H1 (cell line): ENCODE data around the gene VIPR2.

Experiments
- EGR1 ChIP-seq: IDR thresholded peaks from 2 replicates; pipeline ENCODE4 v1.6.1; 2011; ENCODE audit warnings: low read depth, low read length, borderline replicate concordance
- EP300 ChIP-seq, 2 experiments: IDR thresholded peaks; 1 replicate in 1 of 2; 2 replicates in 1 of 2; pipeline ENCODE4 v1.6.1; 2011 to 2012; ENCODE audit warnings: low read depth in 2 of 2, low read length in 2 of 2, mild to moderate bottlenecking in 2 of 2, borderline replicate concordance in 1 of 2, inconsistent platforms in 1 of 2, moderate library complexity in 1 of 2
- EZH2 ChIP-seq: fragments of 200-600 bp; sonication (generic); IDR thresholded peaks from 2 replicates; pipeline ENCODE4 v1.7.1; 2012; ENCODE audit warnings: low read depth, mild to moderate bottlenecking, moderate library complexity, low read length, inconsistent platforms; ENCODE audit not compliant: severe bottlenecking
- JUND ChIP-seq: IDR thresholded peaks from 2 replicates; pipeline ENCODE4 v1.6.1; 2011; ENCODE audit warnings: mild to moderate bottlenecking, improper control_type of control experiment, low read length
- POLR2A ChIP-seq, 2 experiments: IDR thresholded peaks; 1 replicate in 1 of 2; 2 replicates in 1 of 2; pipeline ENCODE4 v1.6.1; 2011; ENCODE audit warnings: low read depth in 2 of 2, low read length in 2 of 2, mild to moderate bottlenecking in 2 of 2; ENCODE audit errors: control extremely low read depth in 1 of 2
- POLR2AphosphoS5 ChIP-seq: IDR thresholded peaks from 2 replicates; pipeline ENCODE4 v1.6.1; 2011; ENCODE audit warnings: low read depth, low read length
- RXRA ChIP-seq: IDR thresholded peaks from 2 replicates; pipeline ENCODE4 v1.6.1; 2011; ENCODE audit warnings: low read depth, mild to moderate bottlenecking, low read length, moderate library complexity; ENCODE audit not compliant: insufficient read depth
- SAP30 ChIP-seq: fragments of 300-600 bp; sonication (generic); IDR thresholded peaks from 2 replicates; pipeline ENCODE4 v1.7.1; 2012; ENCODE audit warnings: low read length, moderate library complexity, mild to moderate bottlenecking, inconsistent platforms; ENCODE audit not compliant: insufficient read depth, insufficient replicate concordance
- TAF1 ChIP-seq: IDR thresholded peaks from 2 replicates; pipeline ENCODE4 v1.6.1; 2011; ENCODE audit warnings: mild to moderate bottlenecking, low read depth, low read length
- YY1 ChIP-seq: IDR thresholded peaks from 2 replicates; pipeline ENCODE4 v1.6.1; 2011; ENCODE audit warnings: low read depth, mild to moderate bottlenecking, low read length
- TF ChIP-seq, protein P1 (sequence below), 3 experiments: IDR thresholded peaks; 1 replicate in 2 of 3; 2 replicates in 1 of 3; pipeline versions ENCODE4 v1.5.1 to v1.6.1; 2011; ENCODE audit warnings: low read length in 3 of 3, mild to moderate bottlenecking in 3 of 3, inconsistent platforms in 2 of 3, low read depth in 1 of 3, moderate library complexity in 1 of 3; ENCODE audit not compliant: insufficient read depth in 1 of 3; ENCODE audit errors: control extremely low read depth in 1 of 3

GRCh38 chr7:159067576-159068487, 76.8 kb downstream of the VIPR2 start:
- TF ChIP-seq, protein P1, sequence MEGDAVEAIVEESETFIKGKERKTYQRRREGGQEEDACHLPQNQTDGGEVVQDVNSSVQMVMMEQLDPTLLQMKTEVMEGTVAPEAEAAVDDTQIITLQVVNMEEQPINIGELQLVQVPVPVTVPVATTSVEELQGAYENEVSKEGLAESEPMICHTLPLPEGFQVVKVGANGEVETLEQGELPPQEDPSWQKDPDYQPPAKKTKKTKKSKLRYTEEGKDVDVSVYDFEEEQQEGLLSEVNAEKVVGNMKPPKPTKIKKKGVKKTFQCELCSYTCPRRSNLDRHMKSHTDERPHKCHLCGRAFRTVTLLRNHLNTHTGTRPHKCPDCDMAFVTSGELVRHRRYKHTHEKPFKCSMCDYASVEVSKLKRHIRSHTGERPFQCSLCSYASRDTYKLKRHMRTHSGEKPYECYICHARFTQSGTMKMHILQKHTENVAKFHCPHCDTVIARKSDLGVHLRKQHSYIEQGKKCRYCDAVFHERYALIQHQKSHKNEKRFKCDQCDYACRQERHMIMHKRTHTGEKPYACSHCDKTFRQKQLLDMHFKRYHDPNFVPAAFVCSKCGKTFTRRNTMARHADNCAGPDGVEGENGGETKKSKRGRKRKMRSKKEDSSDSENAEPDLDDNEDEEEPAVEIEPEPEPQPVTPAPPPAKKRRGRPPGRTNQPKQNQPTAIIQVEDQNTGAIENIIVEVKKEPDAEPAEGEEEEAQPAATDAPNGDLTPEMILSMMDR (IDR thresholded peaks at IDR 0.05; ENCODE audit: control extremely low read depth in 1 of 3, insufficient read depth in 1 of 3, low read depth in 1 of 3, low read length in 3 of 3), result no peak
- TF ChIP-seq SAP30, result no peak
- TF ChIP-seq YY1, result no peak
- TF ChIP-seq EZH2, result no peak
- no peak for TF ChIP-seq EP300 (IDR thresholded peaks at IDR 0.05; ENCODE audit: borderline replicate concordance in 1 of 2, low read depth in 2 of 2, low read length in 2 of 2)
- TF ChIP-seq TAF1, result no peak
- no peak for TF ChIP-seq JUND
- TF ChIP-seq POLR2A (IDR thresholded peaks at IDR 0.05; ENCODE audit: control extremely low read depth in 1 of 2, low read depth in 2 of 2, low read length in 2 of 2), result no peak
- TF ChIP-seq POLR2AphosphoS5, result no peak
- TF ChIP-seq EGR1, result no peak
- no peak for TF ChIP-seq RXRA
